ENCODE measurements around the gene ATP1A4.
"Not testable (repeated sequence)": the region's sequence is repeated elsewhere in the genome, so short reads cannot be mapped to it uniquely, and the experiment has no call there.

The ATP1A4 gene

DNA sequence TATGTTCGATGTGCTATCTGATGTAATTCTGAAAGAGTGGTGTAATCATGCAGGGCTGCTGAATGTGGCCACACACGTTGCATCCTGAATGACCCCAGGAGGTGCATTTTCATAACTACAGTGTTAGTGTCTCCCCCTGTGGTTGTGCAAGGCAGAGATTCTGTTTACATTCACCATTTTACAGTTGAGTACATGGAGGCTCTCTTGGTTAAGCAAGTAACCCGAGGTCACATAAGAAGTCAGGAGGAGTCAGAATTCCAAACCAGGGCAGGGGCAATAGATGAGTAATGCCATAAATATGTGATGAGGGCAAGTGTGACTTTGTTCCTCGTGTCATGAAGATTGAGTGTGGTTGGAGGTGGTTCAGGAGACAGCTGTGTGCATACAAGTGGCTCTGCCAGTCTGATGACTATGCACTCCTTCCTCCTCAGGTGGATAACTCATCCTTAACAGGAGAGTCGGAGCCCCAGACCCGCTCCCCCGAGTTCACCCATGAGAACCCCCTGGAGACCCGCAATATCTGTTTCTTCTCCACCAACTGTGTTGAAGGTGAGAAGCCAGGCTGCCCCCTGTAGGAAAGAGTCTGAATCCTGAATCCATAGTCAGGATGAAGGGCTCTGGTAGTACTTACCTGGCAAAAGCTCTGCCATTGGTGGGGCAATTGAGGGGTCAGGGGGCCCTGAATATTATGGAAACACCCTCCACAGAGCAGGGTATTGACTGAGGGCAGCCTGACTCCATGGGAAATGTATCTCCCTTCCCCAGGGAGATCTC, 26.5 kb upstream of the ATP1A4 start:
- no peak for DNase-seq

- no peak for DNase-seq
These were observed 25.7 kb upstream of the ATP1A4 start for GRCh38 chr1:160125746-160126145.

GRCh38 chr1:160126342-160126741, 25.1 kb upstream of the ATP1A4 start:
- not testable (repeated sequence) for DNase-seq

- DNase-seq = no peak
These were observed 24.0 kb upstream of the ATP1A4 start for GRCh38 chr1:160127381-160127780.

DNA sequence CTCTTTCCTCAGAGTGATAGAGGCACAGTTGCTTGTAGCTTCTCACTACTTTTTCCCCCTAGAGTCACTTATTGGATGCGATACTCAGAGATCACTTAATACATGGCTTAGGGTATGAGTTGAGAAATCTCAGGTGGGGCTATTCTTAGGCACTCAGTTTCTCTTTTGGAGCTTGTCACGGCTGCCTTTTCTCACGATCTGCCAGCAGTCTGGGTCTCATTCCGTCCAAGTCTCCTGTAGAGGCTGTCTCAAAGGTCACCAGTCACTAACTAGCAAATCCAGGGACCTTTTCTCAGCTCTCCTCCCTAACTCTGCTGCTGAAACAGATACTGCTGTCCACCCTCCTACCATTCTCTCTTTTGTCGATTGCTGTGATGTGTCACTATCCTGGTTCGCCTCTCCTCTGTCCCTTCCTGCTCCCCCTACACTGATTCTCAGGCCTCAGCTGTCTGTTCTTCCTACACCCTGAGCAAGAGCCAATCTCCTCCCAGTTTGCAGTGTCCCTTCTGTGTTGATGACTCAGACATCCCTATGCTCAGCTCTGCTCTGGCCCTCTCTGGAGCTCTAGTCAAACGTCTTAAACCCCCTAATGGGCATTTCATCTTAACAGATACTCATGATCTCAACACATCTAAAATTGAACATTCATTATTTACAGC, 23.4 kb upstream of the ATP1A4 start:
- DNase-seq = no peak

GRCh38 chr1:160128636-160129035, 22.8 kb upstream of the ATP1A4 start:
- no peak for DNase-seq

GRCh38 chr1:160129046-160129445, 22.4 kb upstream of the ATP1A4 start:
- no peak for DNase-seq

DNA sequence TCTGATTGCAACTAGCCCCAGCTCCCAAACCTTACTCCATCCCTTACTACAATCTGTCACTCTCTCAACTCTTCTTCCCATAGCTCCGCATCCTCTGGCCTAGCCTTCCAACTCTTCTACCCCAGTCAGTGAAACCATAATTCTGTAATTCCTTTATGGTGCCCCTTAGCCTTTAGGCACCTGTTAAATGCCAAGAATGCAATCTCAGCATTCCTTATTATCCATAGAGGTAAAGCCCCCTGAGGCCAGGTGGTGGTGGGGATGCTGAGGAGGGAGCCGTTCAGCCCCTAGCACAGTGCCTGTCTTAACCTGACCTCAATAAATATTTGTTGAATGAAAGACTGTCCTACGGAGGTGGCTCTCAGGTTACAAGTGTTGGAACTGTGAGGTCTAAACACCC, 21.8 kb upstream of the ATP1A4 start:
- DNase-seq = no peak

DNA sequence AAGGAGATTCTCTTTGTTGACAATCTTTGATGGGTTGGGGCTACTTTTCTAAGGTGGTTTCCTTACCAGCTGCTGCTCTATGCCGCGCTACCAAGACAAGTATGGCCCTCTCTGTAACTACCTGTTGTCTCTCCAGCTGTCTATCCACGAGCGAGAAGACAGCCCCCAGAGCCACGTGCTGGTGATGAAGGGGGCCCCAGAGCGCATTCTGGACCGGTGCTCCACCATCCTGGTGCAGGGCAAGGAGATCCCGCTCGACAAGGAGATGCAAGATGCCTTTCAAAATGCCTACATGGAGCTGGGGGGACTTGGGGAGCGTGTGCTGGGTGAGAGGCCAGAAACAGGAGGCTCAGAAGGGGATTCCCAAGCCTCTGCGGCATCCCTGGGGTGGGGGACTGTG, 21.4 kb upstream of the ATP1A4 start:
- DNase-seq = no peak

- no peak for DNase-seq
These were observed 20.9 kb upstream of the ATP1A4 start for GRCh38 chr1:160130486-160130885.

- no peak for DNase-seq
These were observed 20.5 kb upstream of the ATP1A4 start for GRCh38 chr1:160130939-160131338.

GRCh38 chr1:160131803-160132565, 19.4 kb upstream of the ATP1A4 start:
- no peak for DNase-seq

- no peak for DNase-seq
These were observed 17.2 kb upstream of the ATP1A4 start for GRCh38 chr1:160133990-160134770.

GRCh38 chr1:160134791-160135572, 16.4 kb upstream of the ATP1A4 start:
- no peak for DNase-seq

DNA sequence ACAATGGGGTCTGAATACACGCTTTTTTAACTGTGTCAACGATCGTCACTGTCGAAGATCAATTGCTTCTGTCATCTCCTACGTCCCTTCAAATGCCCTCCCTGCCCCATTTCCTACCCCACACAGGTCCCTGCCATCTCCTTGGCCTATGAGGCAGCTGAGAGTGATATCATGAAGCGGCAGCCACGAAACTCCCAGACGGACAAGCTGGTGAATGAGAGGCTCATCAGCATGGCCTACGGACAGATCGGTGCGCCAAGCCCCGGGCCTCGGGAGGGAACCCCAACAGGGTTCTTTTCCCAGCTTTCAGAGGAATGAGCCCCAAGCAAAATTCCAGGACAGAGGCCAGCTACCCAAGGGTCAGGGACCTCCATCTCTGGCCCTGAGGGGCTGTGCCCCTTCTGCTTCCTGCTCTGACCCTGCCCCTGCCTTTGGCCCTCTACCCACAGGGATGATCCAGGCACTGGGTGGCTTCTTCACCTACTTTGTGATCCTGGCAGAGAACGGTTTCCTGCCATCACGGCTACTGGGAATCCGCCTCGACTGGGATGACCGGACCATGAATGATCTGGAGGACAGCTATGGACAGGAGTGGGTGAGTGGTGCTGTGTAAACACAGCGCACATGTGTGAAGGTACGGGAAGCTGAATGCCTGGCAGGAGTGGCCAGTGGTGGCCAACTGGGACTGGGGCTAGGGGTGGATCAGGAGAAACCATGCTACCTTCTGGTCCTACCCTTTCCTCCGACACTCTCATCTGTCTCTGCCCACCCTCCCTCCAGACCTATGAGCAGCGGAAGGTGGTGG, 15.1 kb upstream of the ATP1A4 start:
- DNase-seq = no peak

- no peak for DNase-seq
These were observed 14.5 kb upstream of the ATP1A4 start for GRCh38 chr1:160136926-160137200.

DNA sequence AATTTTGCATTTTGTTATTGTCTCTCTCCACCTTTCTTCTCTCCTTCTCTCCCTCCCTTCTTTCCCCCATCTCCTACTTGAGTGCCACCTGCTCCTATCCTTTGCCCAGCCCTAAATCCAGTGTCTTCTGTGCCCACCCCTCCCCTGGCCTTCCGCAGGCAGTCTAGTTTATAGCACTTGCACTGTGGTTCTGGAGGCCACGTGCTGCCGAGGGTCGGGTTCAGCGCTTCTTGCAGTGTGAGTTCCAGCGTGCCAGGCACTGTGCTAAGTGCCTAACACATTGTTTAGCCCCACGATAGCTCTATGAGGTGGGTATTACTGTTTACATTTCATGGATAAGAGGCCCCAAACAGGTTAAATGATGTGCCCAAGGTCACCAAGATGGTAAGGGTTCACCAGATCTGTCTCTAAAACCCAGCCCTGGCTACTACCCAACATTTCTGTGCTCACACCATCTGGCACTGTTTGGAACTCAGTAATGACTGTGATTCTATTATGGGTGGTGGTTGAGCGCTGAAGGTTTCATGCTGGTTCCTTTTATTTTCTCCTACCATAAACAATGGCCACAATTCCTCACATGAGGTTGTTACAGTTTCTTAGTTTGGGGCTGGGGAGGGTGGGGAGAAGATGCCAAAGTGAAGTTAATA, 14.1 kb upstream of the ATP1A4 start:
- DNase-seq = no peak

GRCh38 chr1:160139840-160140239, 11.6 kb upstream of the ATP1A4 start:
- no peak for DNase-seq

GRCh38 chr1:160143695-160144094, 7.7 kb upstream of the ATP1A4 start:
- peak; percentile 9 to 36 for DNase-seq

- DNase-seq = no peak
These were observed 6.5 kb upstream of the ATP1A4 start for GRCh38 chr1:160144921-160145320.

GRCh38 chr1:160146107-160146506, 5.3 kb upstream of the ATP1A4 start:
- DNase-seq = no peak
